22Rv1 (cell line): ENCODE measurements around the gene LSM10.

Experiments
- H3K27ac ChIP-seq: fragments of 450-650 bp; 2 replicates; pipeline ENCODE4 v1.5.1; 2017
- ZFX ChIP-seq: fragments of 450-650 bp; IDR thresholded peaks from 2 replicates; pipeline ENCODE4 v1.6.1; 2017; ENCODE audit warnings: antibody characterized with exemption, borderline replicate concordance
- TF ChIP-seq, protein P1 (sequence below): fragments of 450-650 bp; IDR thresholded peaks from 2 replicates; pipeline ENCODE4 v1.5.1; 2017; ENCODE audit warnings: mild to moderate bottlenecking

LSM10 gene

DNA sequence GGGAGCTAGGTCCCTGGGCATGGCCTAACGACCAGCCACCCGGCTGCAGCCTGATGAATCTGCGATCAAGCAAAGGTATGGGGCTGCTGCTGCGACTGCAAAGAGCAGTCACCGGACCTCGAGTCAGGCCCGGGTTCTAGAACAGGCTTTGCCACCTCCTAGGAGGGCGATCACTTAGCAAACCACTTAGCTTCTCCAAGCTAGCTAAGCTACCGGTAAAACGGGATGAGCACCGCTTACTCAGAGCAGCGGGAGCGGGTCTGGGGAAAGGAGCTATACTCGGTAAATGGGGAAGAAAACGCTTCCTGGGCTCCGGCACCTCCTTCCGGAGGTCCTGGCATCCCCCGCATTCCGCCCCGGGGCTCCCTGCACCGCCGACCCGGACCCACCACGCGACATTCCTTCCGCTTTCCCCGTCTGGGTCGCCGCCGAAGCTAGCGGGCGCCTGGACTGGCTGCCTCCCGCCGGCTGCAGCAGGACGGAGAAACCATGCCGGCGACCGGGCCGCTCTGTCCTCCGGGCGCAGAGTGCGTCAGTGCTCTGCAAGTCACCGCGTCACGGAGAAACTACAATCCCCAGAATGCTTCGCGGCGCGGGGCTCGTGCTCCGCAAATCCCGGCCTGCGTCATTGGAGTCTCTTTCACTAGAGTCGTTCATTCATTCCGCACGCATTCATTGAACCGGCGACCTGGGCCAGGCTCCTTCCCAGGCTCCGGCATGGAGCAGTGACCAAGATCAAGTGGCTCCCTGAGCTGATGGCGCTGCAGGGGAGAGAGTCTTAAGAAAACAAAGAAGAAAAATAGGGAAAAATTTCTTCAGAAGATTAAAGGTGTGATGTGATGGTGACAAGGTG lies at the start of gene LSM10:
TSS of gene LSM10 (minus strand) at position 531 of the 853 bp plus-strand sequence. CDS start 3,779 bp downstream, outside the sequence.
- TF ChIP-seq, protein P1, sequence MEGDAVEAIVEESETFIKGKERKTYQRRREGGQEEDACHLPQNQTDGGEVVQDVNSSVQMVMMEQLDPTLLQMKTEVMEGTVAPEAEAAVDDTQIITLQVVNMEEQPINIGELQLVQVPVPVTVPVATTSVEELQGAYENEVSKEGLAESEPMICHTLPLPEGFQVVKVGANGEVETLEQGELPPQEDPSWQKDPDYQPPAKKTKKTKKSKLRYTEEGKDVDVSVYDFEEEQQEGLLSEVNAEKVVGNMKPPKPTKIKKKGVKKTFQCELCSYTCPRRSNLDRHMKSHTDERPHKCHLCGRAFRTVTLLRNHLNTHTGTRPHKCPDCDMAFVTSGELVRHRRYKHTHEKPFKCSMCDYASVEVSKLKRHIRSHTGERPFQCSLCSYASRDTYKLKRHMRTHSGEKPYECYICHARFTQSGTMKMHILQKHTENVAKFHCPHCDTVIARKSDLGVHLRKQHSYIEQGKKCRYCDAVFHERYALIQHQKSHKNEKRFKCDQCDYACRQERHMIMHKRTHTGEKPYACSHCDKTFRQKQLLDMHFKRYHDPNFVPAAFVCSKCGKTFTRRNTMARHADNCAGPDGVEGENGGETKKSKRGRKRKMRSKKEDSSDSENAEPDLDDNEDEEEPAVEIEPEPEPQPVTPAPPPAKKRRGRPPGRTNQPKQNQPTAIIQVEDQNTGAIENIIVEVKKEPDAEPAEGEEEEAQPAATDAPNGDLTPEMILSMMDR: no peak
- no peak for TF ChIP-seq ZFX
- H3K27ac ChIP-seq: peak within 1 kb of the TSS; percentile 79

DNA sequence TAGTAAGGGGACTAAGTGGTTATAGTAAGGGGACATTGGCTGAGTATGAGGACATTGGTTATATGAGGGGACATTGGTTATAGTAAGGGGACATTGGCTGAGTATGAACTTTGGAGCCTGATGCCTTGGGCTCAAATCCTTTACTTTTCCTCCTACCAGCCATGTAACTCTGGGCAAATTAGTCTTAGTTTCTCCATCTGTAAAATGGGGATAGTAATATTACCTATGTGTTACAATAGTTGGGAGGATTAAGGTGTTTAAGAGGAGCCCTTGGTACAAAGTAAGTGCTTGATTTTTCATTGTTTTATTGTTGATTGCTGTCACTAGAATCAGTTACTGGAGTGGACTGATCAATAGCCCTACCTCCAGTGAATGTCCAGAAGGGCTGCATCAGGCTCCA lies 49.7 kb upstream of the LSM10 start:
- no peak overlapping the region for H3K27ac ChIP-seq
- no peak for TF ChIP-seq ZFX
- TF ChIP-seq, protein P1: no peak

DNA sequence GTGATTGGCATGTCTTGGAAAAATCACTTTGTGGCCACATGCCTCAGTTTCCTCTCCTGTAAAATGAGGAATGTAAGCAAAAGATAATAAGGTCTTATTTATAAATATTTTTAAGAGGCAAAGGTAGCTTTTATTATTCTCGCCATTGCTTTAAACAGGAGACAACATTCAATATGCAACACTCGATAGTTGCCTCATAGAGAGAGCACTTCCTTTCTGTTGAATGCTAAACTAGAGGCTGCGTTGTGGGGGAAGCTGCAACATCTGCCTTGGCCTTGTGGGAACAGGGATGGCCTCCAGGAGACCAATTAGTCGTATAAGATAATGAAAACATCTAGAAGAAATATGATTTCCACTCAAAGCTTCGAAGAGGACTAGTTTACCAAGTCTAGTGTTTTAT lies 49.0 kb upstream of the LSM10 start:
- no peak overlapping the region for H3K27ac ChIP-seq
- TF ChIP-seq, protein P1: no peak
- TF ChIP-seq ZFX: no peak

DNA sequence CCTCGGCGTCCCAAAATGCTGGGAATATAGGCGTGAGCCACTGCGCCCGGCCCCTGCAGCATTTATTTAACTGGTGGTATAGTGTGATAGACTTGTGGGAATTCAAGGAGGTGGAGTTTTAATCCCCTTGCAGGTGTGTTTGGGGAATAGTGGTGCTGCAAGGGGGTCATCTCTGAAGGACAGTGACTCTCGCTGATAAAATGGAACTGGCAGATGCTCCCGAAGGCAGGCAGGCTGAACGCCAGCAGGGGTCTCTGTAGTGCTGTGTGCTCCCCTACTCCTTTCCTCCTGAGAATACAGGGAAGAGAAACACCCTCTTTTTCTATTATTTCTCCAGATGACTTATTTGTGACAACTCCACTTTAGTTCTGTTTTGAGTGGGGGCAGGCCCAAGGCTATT lies 48.6 kb upstream of the LSM10 start:
- H3K27ac ChIP-seq: no peak overlapping the region
- TF ChIP-seq, protein P1: 0 out of 2 replicates have a peak, but pooled peaks have one; percentile 6
- TF ChIP-seq ZFX: no peak

DNA sequence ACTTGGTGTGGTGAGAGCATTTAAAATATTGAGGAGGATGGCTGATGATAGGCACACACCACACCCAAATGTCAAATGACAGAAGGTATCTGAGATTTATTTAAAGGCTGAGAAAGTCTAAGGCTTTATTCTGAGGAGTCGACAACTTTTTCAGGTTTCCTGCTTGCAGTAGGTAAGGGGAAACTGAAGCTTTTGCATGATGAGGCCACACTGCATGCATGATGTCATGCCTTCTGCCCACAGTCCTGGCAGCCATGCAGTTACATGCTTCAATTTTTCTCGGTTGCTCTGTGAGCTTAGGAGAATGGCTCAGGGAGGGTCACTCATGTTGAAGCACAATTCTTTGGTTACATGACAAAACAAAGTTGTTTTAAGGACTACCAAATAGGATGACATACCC lies 45.6 kb upstream of the LSM10 start:
- H3K27ac ChIP-seq: no peak overlapping the region
- TF ChIP-seq ZFX: no peak
- TF ChIP-seq, protein P1: no peak

DNA sequence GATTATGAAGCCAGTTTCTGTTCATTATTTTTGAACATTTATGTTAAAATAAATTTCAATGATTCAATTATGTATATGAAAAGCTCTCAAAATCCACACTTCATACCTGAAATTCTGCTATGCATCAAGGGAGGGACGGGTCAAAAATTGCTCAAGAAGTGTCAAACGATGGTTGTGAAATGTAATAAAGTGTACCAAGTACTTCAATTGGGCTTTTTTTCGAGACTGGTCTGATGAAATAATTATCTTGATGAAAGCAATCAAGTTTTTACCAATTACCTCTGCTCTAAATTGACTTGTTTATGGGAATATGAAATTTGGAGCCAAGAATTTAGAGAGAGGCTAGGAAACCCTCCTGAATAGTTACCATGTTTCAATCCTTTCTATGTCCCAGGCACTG lies 44.6 kb upstream of the LSM10 start:
- no peak for TF ChIP-seq ZFX
- TF ChIP-seq, protein P1: no peak
- no peak overlapping the region for H3K27ac ChIP-seq

DNA sequence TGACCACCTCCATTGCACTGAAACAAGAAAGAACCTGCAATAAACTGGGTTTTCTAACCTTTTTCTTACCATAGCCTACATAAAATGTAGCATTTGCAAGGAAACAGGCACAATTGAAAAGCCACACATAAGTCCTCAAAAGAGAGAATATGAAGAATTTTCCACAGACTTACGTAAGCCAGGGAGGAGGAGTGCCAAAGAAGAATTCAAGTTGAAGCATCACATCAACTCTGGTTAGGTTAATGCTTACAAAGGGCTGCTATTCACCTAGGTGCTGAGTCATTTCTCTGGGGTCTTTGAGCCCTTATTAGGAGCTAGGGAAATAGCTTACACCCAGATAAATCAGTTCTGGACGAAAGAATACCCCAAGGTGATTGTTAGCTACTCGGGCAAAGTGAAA lies 42.9 kb upstream of the LSM10 start:
- no peak for TF ChIP-seq ZFX
- TF ChIP-seq, protein P1: no peak
- no peak overlapping the region for H3K27ac ChIP-seq
